ENCODE results near the gene PCDHGC4.

Gene PCDHGC4

DNA sequence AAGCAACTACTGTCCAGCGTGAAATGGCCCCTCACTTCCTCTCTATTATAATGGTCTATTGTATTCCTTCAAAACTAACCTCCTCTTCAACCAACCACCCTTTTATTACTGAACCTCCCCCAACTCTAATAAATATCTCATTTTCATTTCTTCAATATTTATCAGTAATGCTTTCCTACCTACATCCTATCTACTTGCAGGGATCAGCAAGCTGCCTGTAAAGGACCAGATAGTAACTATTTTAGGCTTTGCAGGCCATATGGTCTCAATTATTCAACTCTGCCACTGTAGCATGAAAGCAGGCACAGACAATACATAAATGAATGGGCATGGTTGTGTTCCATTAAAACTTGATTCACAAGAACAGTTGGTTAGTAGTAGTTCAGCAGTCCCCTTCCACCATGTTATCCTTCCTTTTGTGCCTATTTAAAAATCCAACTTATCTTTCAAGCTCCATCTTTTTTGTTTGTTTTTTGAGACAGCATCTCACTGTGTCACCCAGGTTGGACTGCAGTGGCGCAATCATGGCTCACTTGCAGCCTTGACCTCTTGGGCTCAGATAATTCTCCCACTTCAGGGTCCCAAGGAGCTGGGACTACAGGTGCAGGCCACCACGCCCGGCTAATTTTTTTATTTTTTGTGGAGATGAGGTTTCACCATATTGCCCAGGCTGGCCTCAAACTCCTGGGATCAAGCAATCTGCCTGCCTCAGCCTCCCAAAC is 49.8 kb downstream of the PCDHGC4 start:
- DNase-seq: no peak

Data from NK-92 treated with Interleukin-12 subunit alpha and Interleukin-12 subunit beta, amount 100 ng/mL, for 24 hours (cell line).